GM19240 (cell line): Measurements from ENCODE around the gene KCNK1.

Experiments used
- DNase-seq: peaks from one replicate; pipeline ENCODE4 v3.0.0; 2011; ENCODE audit warnings: low spot score; ENCODE audit not compliant: insufficient read length

The KCNK1 gene

GRCh38 chr1:233704170-233704897 lies 90.4 kb downstream of the KCNK1 start:
- no peak for DNase-seq

- no peak for DNase-seq
Measured at GRCh38 chr1:233704898-233705723, 91.2 kb downstream of the KCNK1 start.

DNA sequence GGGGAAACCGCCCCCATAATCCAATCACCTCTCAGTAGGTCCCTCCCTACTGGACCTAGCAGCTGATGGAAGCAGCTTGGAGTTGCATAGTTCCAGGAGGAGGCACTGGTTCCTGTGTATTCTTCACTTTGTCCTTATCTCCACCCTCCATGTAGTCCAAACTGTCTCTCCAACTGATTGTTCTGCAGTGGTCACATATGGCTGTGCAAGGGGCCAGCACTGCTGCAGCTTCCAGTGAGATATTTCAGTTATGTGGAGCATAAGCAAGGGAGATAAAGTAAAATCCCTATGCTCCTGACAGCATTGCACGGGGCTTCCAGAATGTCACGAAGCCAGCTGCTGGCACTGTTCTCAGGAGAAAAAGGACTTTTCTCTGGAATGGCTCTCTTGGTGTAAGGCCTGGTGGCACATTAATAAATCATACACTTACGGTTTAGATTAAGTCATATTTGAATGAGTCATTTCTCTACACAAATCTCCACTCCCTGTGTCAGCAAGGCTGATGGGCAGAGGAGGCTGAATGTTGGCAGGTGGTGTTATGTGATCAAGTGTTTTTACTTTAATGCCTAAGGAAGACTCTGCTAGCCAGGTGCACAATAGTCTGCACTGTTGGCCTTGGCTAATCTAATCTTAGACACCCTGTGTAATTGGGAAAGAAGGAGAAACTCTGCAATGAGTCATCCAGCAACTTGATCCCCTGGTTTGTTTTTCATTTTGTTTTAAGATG lies 93.4 kb downstream of the KCNK1 start:
- DNase-seq, result no peak

DNA sequence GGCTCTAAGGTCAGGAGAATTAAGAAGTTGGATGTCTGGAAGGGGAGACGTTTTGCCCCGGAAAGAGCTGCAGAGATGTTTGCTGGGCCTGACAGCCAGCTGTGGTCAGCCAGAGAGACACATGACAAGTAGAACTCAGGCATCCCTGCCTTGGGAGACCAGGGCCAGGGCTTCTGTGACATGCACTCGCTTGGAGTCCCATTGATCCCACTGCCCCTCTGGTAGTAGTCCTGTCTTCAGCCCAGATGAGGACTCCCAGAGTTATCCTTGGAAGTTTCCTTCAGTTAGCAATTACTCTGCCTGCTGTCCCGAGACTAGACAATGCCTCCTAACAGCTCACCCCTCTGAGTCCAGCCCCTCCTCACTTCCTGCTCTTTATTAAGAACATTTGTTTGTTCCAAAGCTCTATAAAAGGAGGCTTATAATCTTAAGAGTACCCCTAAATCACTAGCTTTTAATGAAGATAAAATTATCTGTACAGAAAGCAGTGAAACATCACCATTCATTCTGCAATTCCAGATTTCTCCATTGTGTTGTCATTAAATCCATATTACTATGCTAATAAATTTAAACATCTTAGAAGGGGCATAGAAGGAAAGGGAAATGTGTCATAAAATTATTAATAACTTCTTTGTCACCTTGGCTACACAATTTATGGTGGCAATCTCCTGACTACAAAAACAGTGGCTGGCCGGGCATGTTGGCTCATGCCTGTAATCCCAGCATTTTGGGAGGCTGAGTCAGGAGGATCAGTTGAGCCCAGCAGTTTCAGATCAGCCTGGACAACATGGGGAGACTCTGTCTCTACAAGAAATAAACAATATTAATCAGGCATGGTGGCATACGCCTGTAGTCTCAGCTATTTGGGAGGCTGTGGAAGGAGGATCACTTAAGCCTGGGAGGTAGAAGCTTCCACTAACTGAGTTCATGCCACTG lies 94.2 kb downstream of the KCNK1 start:
- DNase-seq, result no peak

- no peak for DNase-seq
Measured at GRCh38 chr1:233710031-233710430, 96.1 kb downstream of the KCNK1 start.

DNA sequence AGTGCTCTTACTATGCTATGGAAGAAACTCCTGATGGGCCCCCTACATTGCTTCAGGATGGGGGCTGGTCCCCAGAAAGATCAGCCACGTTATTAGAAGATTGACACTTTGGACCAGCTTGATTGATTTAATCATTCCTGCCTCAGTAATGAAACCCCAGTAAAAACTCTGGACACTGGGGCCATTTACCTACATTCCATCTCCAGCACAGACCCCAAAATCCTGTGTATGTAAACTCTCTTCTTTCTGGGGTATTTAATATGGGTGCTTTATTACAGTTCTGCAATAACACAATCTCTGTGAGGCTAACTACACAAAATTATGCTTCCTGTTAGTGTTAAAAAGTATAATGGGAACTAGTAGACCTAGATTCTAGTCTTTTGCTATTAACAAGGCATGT lies 96.6 kb downstream of the KCNK1 start:
- no peak for DNase-seq

DNA sequence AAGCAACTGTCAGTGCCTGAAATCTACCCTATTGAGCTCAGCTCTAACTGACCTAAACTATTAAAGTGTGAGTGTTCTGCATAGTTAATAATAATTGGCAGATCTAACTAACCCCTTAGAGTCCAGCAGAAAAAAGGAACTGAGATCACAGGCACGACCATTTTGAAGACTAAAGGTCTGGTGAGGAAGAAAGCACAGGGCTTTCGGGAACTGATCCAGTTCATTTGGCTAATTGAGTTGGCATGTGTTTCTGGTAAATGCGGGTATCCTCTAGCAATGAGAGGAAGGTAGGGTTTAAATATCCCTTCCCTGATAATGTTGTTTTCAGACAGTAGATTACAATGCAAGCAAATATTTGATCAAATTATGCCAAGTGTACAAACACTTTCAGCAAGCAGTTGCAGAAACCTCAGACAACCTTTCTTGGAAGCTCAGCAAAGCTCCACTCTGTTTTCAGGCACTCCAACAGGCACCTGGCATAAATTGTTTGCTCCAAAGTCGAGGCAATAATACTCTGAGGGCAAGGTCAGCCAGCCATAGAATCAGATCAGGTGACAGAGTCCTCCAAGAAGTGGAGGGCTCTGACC lies 100.8 kb downstream of the KCNK1 start:
- no peak for DNase-seq

DNA sequence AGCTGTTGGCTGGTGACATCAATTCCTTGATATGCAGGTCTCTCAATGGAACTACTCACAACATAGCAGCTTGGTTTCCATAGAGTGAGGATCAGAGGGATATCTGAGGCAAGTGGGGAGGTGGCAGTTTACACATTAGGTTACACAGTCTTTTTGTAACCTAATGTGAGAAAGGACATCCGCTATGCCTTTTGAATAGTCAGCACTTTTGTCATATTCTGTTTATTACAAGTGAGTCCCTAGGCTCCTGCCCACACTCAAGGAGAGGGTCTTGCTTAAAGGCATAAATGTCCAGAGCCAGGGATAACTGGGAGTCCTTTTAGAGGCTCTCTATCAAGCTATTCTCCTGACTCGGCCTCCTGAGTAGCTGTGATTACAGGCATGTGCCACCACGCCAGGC lies 104.2 kb downstream of the KCNK1 start:
- DNase-seq, result no peak

DNA sequence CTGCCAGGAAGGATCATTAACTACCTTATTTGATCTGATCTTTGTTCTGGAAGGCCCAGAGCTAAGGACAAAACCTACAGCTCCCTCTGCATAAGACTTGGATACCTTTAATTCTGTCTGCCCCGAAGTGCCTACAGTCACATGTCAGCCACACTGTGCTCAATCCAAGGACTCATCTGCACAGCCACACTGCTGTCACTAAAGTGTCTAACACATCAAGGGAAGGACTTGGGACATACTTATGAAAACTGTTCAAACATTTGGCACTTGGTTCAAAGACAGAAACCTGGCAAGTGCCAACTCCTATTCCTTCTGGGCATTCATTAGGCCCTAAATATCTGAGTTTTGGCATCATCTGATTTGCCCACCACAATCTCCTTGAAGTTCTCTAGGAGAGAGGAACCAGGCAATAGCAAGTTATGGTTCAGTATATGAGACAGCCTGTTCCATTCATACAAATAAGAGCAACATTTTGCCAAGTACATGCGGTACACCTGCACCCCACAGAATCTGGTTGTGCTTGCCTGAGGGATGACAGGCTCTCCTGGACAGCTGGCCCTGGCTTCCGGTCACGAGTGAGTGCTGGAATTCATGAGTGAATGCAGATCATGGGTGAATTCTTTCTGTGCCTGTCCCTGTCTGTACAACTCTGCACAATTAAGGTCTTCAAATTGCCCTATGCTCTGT lies 105.9 kb downstream of the KCNK1 start:
- DNase-seq, result no peak

DNA sequence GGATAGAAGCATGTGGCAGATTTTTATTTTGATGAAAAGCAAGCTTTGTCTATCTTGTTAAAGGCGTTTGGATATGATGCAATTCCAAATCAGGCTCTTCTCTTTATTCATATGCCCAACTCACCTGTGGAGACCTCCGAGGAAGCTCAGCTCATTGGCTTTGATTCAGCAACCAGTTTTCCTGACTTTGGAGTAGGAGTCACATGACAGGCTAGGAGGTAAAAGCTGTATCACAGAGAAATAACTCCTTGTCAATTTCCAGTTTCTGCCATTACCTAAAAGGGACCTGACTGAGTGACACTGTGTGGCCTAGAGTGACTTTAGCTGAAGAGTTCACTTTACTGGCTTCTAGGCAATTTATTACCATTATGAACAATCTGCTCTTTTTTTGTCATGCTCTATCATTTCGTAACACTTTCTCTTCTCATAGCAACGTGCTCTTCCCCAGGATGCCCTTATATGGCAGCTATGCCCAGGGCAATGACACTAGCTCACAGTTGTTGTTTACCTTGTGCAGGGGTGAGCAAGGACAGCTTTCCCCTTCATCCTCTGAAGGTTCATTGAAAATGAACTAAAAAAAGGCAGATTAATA lies 107.2 kb downstream of the KCNK1 start:
- no peak for DNase-seq
